ENCODE data around the gene ATXN7L1. TPM values are rescaled to one million over a fixed set of nuclear protein-coding genes. Genes with fewer than 3 reads are reported as not detected.
A peak's percentile ranks its signal among the peaks of the same experiment; 100 is the strongest.

Gene ATXN7L1
- total and polyA plus RNA-seq, 2 experiments from 2014 or later: 6.4 to 8.6 TPM

DNA sequence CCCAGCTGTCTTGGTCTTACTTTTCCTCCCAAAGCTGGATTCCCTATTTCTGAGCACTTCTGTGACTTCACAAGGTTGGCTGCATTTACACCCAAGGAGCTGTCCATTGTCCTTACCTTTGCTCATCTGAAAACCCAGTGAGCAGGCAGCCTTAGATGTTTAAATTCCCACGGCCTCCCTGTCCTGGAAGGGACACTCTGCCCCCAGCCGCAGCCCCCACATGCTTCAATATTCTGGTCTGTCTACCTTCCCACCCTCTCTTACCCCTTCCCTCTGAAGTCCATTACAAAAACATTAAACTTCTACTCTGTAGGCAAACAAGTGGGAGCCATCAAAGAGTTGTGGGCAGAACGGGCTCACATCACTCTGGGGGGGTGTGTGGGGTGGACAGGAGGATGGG is 221.3 kb downstream of the ATXN7L1 start:
- TF ChIP-seq CTCF (IDR thresholded peaks at IDR 0.05; ENCODE audit: low read depth, low read length): no peak
- peak; percentile 66 to 72 for DNase-seq (ENCODE audit: low read depth in 1 of 2, low spot score in 1 of 2)
- no peaks in the 10 kb centered on the region for H3K36me3 ChIP-seq
- H3K27me3 ChIP-seq: no peaks in the 10 kb centered on the region
- peaks cover 9% of the 10 kb centered on the region for H3K4me1 ChIP-seq (ENCODE audit: low read depth)
- H3K4me3 ChIP-seq: no peak overlapping the region
- H3K9me3 ChIP-seq (ENCODE audit: low read depth): no peaks in the 10 kb centered on the region
- peak overlapping the region; percentile 6 for H3K27ac ChIP-seq

- no peaks in the 10 kb centered on the region for H3K9me3 ChIP-seq (ENCODE audit: low read depth)
- peaks cover 9% of the 10 kb centered on the region for H3K4me1 ChIP-seq (ENCODE audit: low read depth)
- no peak overlapping the region for H3K27ac ChIP-seq
- no peak for DNase-seq (ENCODE audit: low read depth in 1 of 2, low spot score in 1 of 2)
- no peak for TF ChIP-seq CTCF (IDR thresholded peaks at IDR 0.05; ENCODE audit: low read depth, low read length)
- no peaks in the 10 kb centered on the region for H3K27me3 ChIP-seq
- H3K36me3 ChIP-seq: no peaks in the 10 kb centered on the region
- no peak overlapping the region for H3K4me3 ChIP-seq
These were observed 222.2 kb downstream of the ATXN7L1 start for GRCh38 chr7:105654095-105654686.

- Histone ChIP-seq H3K36me3 (no peaks in the 10 kb centered on the region), H3K9me3 (ENCODE audit: low read depth) (no peaks in the 10 kb centered on the region), H3K27ac (no peak overlapping the region), H3K27me3 (no peaks in the 10 kb centered on the region), H3K4me1 (ENCODE audit: low read depth) (peaks cover 10% of the 10 kb centered on the region), H3K4me3 (no peak overlapping the region)
- no peak for TF ChIP-seq CTCF (IDR thresholded peaks at IDR 0.05; ENCODE audit: low read depth, low read length)
- DNase-seq (ENCODE audit: low read depth in 1 of 2, low spot score in 1 of 2): no peak
These were observed 222.9 kb downstream of the ATXN7L1 start for GRCh38 chr7:105653441-105654005.

GRCh38 chr7:105652359-105652993 is 223.9 kb downstream of the ATXN7L1 start:
- Histone ChIP-seq H3K4me1 (ENCODE audit: low read depth) (peaks cover 11% of the 10 kb centered on the region), H3K9me3 (ENCODE audit: low read depth) (no peaks in the 10 kb centered on the region), H3K36me3 (no peaks in the 10 kb centered on the region), H3K27ac (no peak overlapping the region), H3K27me3 (no peaks in the 10 kb centered on the region), H3K4me3 (no peak overlapping the region)
- DNase-seq (ENCODE audit: low read depth in 1 of 2, low spot score in 1 of 2): peak; percentile 84 to 86
- TF ChIP-seq CTCF (IDR thresholded peaks at IDR 0.05; ENCODE audit: low read depth, low read length): peak; percentile 94

- Histone ChIP-seq H3K4me3 (no peak overlapping the region), H3K36me3 (no peaks in the 10 kb centered on the region), H3K27me3 (no peaks in the 10 kb centered on the region), H3K9me3 (ENCODE audit: low read depth) (no peaks in the 10 kb centered on the region), H3K4me1 (ENCODE audit: low read depth) (peaks cover 11% of the 10 kb centered on the region), H3K27ac (no peak overlapping the region)
- DNase-seq (ENCODE audit: low read depth in 1 of 2, low spot score in 1 of 2): no peak
- no peak for TF ChIP-seq CTCF (IDR thresholded peaks at IDR 0.05; ENCODE audit: low read depth, low read length)
These were observed 224.6 kb downstream of the ATXN7L1 start for GRCh38 chr7:105651798-105652197.
